Omental fat pad (tissue), 4 donors: ENCODE results near the gene ZNF773. TPM values are rescaled to one million over a fixed set of nuclear protein-coding genes. Genes with fewer than 3 reads are reported as not detected.
"Not testable (repeated sequence)": the region's sequence is repeated elsewhere in the genome, so short reads cannot be mapped to it uniquely, and the experiment has no call there.

Source experiments
- ATAC-seq: fragments of 150-250 bp; one replicate; pipeline ENCODE4 v1.9.1; 2016; ENCODE audit warnings: mild to moderate bottlenecking, moderate library complexity; ENCODE audit not compliant: low FRiP score
- DNase-seq: peaks from one replicate; pipeline ENCODE4 v3.0.0-alpha.2; 2019; ENCODE audit warnings: low spot score
- total RNA-seq, 4 donors: library from RNA; depleted of rRNA; stranded (reverse); fragments of >200 nt; gene quantifications; one replicate each; pipeline ENCODE4 v1.1.0, GENCODE V29; 2016
- TF ChIP-seq, protein P1 (sequence below), 3 donors: fragments of 450-650 bp; IDR thresholded peaks; one replicate each; pipeline ENCODE4 v1.5.1; 2016 to 2017; ENCODE audit warnings: antibody characterized with exemption in 3 of 3, mild to moderate bottlenecking in 3 of 3, moderate library complexity in 2 of 3

Gene ZNF773
- total RNA-seq, 4 donors from 2014 or later, result 5.7 to 15.5 (median 9.6) TPM

- ATAC-seq, result no peak
- TF ChIP-seq, protein P1, sequence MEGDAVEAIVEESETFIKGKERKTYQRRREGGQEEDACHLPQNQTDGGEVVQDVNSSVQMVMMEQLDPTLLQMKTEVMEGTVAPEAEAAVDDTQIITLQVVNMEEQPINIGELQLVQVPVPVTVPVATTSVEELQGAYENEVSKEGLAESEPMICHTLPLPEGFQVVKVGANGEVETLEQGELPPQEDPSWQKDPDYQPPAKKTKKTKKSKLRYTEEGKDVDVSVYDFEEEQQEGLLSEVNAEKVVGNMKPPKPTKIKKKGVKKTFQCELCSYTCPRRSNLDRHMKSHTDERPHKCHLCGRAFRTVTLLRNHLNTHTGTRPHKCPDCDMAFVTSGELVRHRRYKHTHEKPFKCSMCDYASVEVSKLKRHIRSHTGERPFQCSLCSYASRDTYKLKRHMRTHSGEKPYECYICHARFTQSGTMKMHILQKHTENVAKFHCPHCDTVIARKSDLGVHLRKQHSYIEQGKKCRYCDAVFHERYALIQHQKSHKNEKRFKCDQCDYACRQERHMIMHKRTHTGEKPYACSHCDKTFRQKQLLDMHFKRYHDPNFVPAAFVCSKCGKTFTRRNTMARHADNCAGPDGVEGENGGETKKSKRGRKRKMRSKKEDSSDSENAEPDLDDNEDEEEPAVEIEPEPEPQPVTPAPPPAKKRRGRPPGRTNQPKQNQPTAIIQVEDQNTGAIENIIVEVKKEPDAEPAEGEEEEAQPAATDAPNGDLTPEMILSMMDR (IDR thresholded peaks at IDR 0.05), result no peak
- DNase-seq, result no peak
These were observed 6.4 kb downstream of the ZNF773 start for GRCh38 chr19:57506163-57506562.

DNA sequence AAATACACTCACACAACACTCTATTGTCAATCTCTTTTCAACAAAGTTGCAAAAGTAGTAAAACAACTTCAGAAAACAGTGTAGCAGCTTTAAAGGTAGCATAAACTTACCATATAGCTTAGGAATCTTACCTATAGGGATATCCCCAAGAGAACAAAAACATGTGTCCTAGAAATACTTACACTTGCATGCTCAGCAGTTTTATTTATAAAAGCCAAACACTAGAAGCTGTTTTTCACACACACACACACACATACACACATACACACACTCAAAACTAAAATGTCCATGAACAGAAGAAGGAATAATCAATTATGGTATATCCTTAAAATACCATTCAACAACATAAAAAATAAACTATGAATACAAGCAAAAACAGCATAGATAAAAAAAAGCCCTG, 11.7 kb downstream of the ZNF773 start:
- no peak for ATAC-seq
- no peak for DNase-seq
- TF ChIP-seq, protein P1 (IDR thresholded peaks at IDR 0.05), result no peak

GRCh38 chr19:57512845-57513244, 13.1 kb downstream of the ZNF773 start:
- ATAC-seq (no peak), DNase-seq (no peak)
- TF ChIP-seq, protein P1 (IDR thresholded peaks at IDR 0.05), result no peak

DNA sequence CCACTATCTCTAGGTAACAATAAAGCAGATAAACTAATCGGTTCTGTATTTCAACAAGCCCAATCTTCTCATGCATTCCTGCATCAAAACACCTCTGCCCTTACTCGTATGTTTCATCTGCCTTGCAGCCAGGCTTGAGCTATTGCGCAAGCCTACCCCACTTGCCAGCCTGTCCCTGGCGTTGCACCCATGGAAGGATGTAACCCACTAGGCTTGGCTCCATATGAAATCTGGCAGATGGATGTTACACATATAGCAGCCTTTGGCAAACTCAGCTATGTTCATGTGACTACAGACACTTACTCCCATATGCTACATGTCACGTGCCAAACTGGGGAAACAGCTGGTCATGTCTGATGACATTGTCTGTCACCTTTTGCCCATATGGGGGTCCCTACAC, 15.5 kb downstream of the ZNF773 start:
- ATAC-seq (no peak), DNase-seq (no peak)
- TF ChIP-seq, protein P1 (IDR thresholded peaks at IDR 0.05), result no peak

GRCh38 chr19:57518021-57518420, 18.3 kb downstream of the ZNF773 start:
- not testable (repeated sequence) for ATAC-seq

DNA sequence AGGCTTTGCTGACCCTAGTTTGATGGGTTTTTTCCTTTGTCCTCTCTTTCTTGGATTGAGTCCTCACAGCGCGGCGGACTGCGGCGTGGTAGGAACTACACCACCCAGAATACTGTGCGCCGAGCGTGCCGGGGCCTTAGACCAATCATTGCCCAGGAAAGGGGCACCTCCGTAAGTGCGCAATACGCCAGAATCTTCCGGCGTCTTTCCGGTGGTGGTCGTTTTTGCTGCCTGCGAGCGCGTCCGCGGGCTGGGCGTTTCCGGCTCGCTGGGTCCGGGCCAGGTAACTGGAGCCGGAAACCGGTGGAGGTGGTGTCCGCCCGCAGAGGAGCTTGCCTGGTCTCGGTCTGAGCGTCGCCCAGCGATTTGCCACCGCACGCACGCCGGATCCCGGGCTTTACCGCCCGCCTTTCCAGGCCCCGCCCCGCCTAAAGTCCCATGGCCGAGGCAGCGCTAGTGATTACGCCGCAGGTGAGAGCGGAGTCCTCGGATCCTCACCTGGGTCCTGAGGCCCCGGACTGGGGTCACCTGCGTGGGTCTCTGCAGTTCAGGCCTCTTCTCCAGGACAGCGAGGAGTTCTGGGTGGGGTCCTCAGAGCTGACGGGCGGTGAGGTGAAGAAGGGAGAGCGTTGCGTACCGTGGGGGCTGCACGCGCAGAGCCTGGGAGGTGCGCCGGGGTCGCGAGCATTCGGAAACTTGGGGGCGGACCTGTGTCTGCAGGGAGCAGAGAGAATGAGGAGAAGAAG, 27.6 kb downstream of the ZNF773 start, which contains the start of gene ZNF549:
Gene ZNF549, plus strand, starts transcription at position 221 of the 746 bp plus-strand sequence. Its CDS starts 218 bp downstream, at position 439.
- DNase-seq (peak; percentile 60), ATAC-seq (peak; percentile 99)
- TF ChIP-seq, protein P1 (IDR thresholded peaks at IDR 0.05), result no peak

More at GRCh38 chr19:57518021-57518420, 18.3 kb downstream of the ZNF773 start:
- DNase-seq, result not testable (repeated sequence)

DNA sequence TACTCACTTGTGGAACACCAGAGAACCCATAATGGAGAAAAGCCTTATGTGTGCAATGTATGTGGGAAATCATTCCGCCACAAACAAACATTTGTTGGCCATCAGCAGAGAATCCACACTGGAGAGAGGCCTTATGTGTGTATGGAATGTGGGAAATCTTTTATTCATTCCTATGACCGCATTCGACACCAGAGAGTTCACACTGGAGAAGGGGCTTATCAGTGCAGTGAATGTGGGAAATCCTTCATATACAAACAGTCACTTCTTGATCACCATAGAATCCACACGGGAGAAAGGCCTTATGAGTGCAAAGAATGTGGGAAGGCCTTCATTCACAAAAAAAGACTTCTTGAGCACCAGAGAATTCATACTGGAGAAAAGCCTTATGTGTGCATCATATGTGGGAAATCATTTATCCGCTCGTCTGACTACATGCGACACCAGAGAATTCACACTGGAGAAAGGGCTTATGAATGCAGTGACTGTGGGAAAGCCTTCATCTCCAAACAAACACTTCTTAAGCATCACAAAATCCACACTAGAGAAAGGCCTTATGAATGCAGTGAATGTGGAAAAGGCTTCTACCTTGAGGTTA, 38.3 kb downstream of the ZNF773 start:
- TF ChIP-seq, protein P1 (IDR thresholded peaks at IDR 0.05), result no peak
- no peak for DNase-seq
- no peak for ATAC-seq
